Measurements from ENCODE around the gene CDCA8. TPM values are rescaled to one million over a fixed set of nuclear protein-coding genes. Genes with fewer than 3 reads are reported as not detected.

The CDCA8 gene
- total RNA-seq, 1 donor from 2014 or later = 35.1 TPM

DNA sequence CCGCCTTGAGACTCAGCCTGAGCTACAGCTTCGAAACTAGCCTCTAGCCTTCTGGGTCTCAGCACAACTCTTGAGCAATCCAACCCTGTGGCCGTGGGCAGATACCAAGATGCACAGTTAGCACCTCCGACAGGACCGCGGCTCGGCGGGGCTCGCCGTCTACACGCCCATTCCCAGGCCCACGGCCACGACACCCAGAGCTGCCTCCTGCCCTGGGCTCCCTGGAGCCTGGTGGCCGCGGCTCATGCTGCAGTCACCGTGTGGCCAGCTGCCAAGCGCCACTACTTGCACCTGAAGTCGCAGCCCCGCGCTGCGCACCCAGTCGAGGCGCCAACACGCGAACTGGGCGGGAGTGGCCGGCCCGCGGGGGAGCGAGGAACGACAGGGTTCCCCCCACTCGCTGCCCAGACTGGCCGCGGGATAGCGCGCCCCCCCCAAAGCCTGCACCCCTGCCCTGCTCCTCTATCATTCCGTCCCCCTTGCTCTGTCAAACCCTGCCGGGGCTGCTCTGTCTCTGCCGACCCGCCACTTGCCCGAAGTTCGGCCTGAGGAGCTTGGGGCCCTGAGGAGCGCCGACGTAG lies 729 bp upstream of the CDCA8 start:
- Mint-ChIP-seq H3K4me3 (peak overlapping the region; percentile 94), H3K4me1 (ENCODE audit: unreplicated experiment) (peaks cover 19% of the 10 kb centered on the region), H3K27me3 (no peaks in the 10 kb centered on the region), H3K9me3 (no peaks in the 10 kb centered on the region), H3K36me3 (peaks cover 9% of the 10 kb centered on the region), H3K27ac (peak overlapping the region; percentile 97)
- TF ChIP-seq, protein P1, sequence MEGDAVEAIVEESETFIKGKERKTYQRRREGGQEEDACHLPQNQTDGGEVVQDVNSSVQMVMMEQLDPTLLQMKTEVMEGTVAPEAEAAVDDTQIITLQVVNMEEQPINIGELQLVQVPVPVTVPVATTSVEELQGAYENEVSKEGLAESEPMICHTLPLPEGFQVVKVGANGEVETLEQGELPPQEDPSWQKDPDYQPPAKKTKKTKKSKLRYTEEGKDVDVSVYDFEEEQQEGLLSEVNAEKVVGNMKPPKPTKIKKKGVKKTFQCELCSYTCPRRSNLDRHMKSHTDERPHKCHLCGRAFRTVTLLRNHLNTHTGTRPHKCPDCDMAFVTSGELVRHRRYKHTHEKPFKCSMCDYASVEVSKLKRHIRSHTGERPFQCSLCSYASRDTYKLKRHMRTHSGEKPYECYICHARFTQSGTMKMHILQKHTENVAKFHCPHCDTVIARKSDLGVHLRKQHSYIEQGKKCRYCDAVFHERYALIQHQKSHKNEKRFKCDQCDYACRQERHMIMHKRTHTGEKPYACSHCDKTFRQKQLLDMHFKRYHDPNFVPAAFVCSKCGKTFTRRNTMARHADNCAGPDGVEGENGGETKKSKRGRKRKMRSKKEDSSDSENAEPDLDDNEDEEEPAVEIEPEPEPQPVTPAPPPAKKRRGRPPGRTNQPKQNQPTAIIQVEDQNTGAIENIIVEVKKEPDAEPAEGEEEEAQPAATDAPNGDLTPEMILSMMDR (conservative IDR thresholded peaks at IDR 0.05) = no peak
- no peak for DNase-seq (ENCODE audit: extremely low spot score, unreplicated experiment)

DNA sequence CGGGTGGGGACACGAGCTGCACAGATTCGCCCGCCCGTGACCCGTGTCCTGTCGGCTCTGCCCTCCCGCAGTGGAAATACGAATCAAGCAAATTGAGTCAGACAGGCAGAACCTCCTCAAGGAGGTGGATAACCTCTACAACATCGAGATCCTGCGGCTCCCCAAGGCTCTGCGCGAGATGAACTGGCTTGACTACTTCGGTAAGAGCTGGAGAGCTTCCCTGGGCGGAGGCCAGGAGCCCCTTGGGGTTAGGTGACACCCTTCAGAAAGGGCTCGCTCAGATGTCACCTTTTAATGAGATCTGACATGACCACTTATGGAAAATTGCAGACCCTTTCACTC lies 489 bp downstream of the CDCA8 start:
- H3K4me3 Mint-ChIP-seq = peak overlapping the region; percentile 94
- DNase-seq (ENCODE audit: extremely low spot score, unreplicated experiment) = no peak
- TF ChIP-seq, protein P1 (conservative IDR thresholded peaks at IDR 0.05) = no peak
- peaks cover 19% of the 10 kb centered on the region for H3K4me1 Mint-ChIP-seq (ENCODE audit: unreplicated experiment)
- no peaks in the 10 kb centered on the region for H3K9me3 Mint-ChIP-seq
- H3K27ac Mint-ChIP-seq = peak overlapping the region; percentile 97
- H3K27me3 Mint-ChIP-seq = no peaks in the 10 kb centered on the region
- peaks cover 9% of the 10 kb centered on the region for H3K36me3 Mint-ChIP-seq

DNA sequence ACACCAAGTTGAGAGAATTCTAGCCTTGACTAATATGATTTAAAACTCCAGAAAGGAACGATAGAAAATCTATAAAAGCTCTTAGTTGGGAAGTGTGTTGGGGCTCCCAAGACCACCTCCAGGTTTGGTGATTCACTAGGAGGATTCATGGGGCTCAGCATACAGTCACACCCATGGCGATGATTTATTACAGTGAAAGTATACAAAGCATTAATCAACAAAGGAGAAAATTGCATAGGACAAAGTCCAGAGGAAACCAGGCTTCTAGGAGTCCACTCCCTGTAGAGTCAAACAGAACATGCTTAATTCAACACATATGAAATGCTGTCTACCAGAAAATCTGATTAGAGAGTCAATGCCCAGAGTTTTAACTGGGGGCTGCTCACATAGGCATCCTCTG lies 4.8 kb downstream of the CDCA8 start:
- Mint-ChIP-seq H3K36me3 (peaks cover 12% of the 10 kb centered on the region), H3K9me3 (no peaks in the 10 kb centered on the region), H3K4me3 (peak overlapping the region; percentile 25), H3K27me3 (no peaks in the 10 kb centered on the region), H3K4me1 (ENCODE audit: unreplicated experiment) (no peaks in the 10 kb centered on the region), H3K27ac (peak overlapping the region; percentile 41)
- DNase-seq (ENCODE audit: extremely low spot score, unreplicated experiment) = no peak
- TF ChIP-seq, protein P1 (conservative IDR thresholded peaks at IDR 0.05) = no peak

DNA sequence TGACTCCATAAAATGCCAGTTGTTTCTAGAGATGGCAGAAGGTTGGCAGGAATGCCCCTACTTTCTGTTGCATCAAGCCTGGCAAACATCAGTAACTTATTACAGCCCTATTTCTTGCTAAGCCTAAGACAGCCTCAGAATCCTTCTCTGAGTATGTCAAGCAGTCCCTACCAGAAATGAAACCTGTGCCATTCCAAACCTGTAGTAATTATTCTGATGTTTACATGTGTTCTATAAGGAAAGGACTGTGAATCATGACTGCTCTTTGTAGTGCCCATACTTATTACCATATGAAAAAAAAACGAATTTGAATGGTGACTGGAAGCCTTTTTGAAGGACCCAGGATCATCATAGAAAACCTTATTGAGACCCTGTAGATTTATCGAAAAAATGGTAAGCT lies 5.4 kb downstream of the CDCA8 start:
- Mint-ChIP-seq H3K4me1 (ENCODE audit: unreplicated experiment) (no peaks in the 10 kb centered on the region), H3K27me3 (no peaks in the 10 kb centered on the region), H3K9me3 (no peaks in the 10 kb centered on the region), H3K27ac (no peak overlapping the region), H3K4me3 (no peak overlapping the region), H3K36me3 (peaks cover 16% of the 10 kb centered on the region)
- DNase-seq (ENCODE audit: extremely low spot score, unreplicated experiment) = no peak
- TF ChIP-seq, protein P1 (conservative IDR thresholded peaks at IDR 0.05) = no peak

DNA sequence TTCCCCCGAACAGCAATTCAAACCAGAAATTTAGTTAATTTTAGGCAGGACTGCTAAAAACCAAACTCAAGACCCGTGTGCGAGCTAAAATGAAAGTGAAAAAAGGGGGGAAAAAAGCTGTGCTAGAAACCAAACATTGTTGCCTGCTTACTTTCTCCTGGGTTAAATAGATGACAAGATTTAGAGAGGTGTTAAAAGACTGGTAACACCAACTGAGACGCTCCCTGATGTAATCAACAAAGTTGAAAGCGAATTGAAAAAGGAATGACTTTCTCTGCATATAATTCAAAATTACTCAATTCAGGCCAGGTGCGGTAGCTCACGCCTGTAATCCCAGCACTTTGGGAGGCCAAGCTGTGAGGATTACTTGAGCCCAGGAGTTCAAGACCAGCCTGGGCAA lies 6.8 kb downstream of the CDCA8 start:
- Mint-ChIP-seq H3K4me3 (no peak overlapping the region), H3K27me3 (no peaks in the 10 kb centered on the region), H3K9me3 (no peaks in the 10 kb centered on the region), H3K27ac (no peak overlapping the region), H3K4me1 (ENCODE audit: unreplicated experiment) (no peaks in the 10 kb centered on the region), H3K36me3 (peaks cover 17% of the 10 kb centered on the region)
- DNase-seq (ENCODE audit: extremely low spot score, unreplicated experiment) = no peak
- TF ChIP-seq, protein P1 (conservative IDR thresholded peaks at IDR 0.05) = no peak

DNA sequence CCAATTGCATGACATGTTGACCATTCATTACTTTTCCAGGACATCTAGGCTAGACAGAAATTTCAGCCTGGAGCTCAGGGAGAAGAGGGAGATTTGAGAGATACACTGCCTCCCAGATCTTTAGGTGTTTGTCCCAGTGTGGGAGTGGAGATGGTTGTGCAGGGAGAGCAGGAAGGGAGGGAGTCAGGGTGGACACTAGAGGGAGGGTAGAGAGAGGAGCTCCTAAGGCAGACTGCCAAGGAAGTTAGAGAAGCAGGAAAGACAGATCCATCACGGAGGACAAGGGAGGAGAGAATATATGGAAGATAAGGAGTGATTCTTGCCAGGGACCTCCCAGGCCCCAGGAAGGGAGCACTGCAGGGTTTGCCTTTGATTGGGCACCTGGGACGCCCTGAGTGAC lies 8.7 kb downstream of the CDCA8 start:
- Mint-ChIP-seq H3K27me3 (no peaks in the 10 kb centered on the region), H3K4me3 (no peak overlapping the region), H3K4me1 (ENCODE audit: unreplicated experiment) (no peaks in the 10 kb centered on the region), H3K9me3 (no peaks in the 10 kb centered on the region), H3K27ac (no peak overlapping the region), H3K36me3 (peaks cover 16% of the 10 kb centered on the region)
- TF ChIP-seq, protein P1 (conservative IDR thresholded peaks at IDR 0.05) = no peak
- DNase-seq (ENCODE audit: extremely low spot score, unreplicated experiment) = no peak
